RWPE1 (cell line): Measurements from ENCODE around the gene PYGO1.

Experiments
- CTCF ChIA-PET: fragments of 350-600 bp; sonication (Branson Sonifier 250); formaldehyde crosslinking; extraction: SDS; loops from one replicate; lab custom pipeline; 2021; lab: Yijun Ruan, JAX
- POLR2A ChIA-PET: fragments of 400-600 bp; formaldehyde crosslinking; extraction: SDS; loops from one replicate; lab custom pipeline; 2020; ENCODE audit warnings: antibody characterized with exemption; ENCODE audit not compliant: low non-redundant PET; lab: Yijun Ruan, JAX
- DNase-seq: peaks from one replicate; pipeline ENCODE4 v3.0.0; 2012; ENCODE audit warnings: low spot score
- H3K27ac ChIP-seq: fragments of 450-650 bp; 2 replicates; pipeline ENCODE4 v1.5.1; 2017
- CTCF ChIP-seq: fragments of 450-650 bp; conservative IDR thresholded peaks from 2 replicates; pipeline ENCODE4 v1.5.1; 2017; ENCODE audit warnings: low read depth, mild to moderate bottlenecking

The PYGO1 gene

GRCh38 chr15:55627730-55628368 is 39.7 kb upstream of the PYGO1 start:
- TF ChIP-seq CTCF = no peak
- peak; percentile 93 for DNase-seq
- peak overlapping the region; percentile 68 for H3K27ac ChIP-seq
- CTCF ChIA-PET = interaction anchor here (0.6 to 0.8 kb wide), 4 partner anchors 11 to 356 kb away, joined by 3 to 7 read pairs (median 4); no protein-coding TSS in a partner anchor
- POLR2A ChIA-PET = interaction anchor here (0.7 kb wide), 1 partner anchor 309 kb away, joined by 4 read pairs; the partner anchor contains the start of genes PIGB and PIGBOS1

- no peak overlapping the region for H3K27ac ChIP-seq
- TF ChIP-seq CTCF = no peak
- no peak for DNase-seq
- CTCF ChIA-PET = interaction anchor here (0.9 kb wide), 1 partner anchor 22 kb away, joined by 5 read pairs; no protein-coding TSS in a partner anchor
- POLR2A ChIA-PET = no interaction called here
Measured at GRCh38 chr15:55619783-55620182, 31.6 kb upstream of the PYGO1 start.

GRCh38 chr15:55618387-55618786 is 30.2 kb upstream of the PYGO1 start:
- CTCF ChIA-PET = no interaction called here
- no peak overlapping the region for H3K27ac ChIP-seq
- no peak for TF ChIP-seq CTCF
- POLR2A ChIA-PET = no interaction called here
- DNase-seq = no peak

GRCh38 chr15:55615445-55615844 is 27.3 kb upstream of the PYGO1 start:
- POLR2A ChIA-PET = no interaction called here
- no peak for DNase-seq
- no peak overlapping the region for H3K27ac ChIP-seq
- CTCF ChIA-PET = interaction anchor here (0.6 kb wide), 1 partner anchor 229 kb away, joined by 4 read pairs; no protein-coding TSS in a partner anchor
- TF ChIP-seq CTCF = no peak

- no peak overlapping the region for H3K27ac ChIP-seq
- ChIA-PET CTCF (no interaction called here), POLR2A (no interaction called here)
- no peak for DNase-seq
- no peak for TF ChIP-seq CTCF
Measured at GRCh38 chr15:55613727-55614126, 25.6 kb upstream of the PYGO1 start.

- H3K27ac ChIP-seq = no peak overlapping the region
- POLR2A ChIA-PET = no interaction called here
Measured at GRCh38 chr15:55606214-55606613, 18.1 kb upstream of the PYGO1 start.

More at GRCh38 chr15:55606214-55606613, 18.1 kb upstream of the PYGO1 start:
- CTCF ChIA-PET = no interaction called here
- TF ChIP-seq CTCF = no peak
- DNase-seq = no peak
